GM19463 (cell line): Measurements from ENCODE around the gene BBX.
A peak's percentile ranks its signal among the peaks of the same experiment; 100 is the strongest.
"Not testable (repeated sequence)": the region's sequence is repeated elsewhere in the genome, so short reads cannot be mapped to it uniquely, and the experiment has no call there.

Source experiments
- ATAC-seq: cut with Tn5 transposase; IDR thresholded peaks from one replicate; pipeline ENCODE4 v1.9.1; 2021; ENCODE audit warnings: mild to moderate bottlenecking, moderate library complexity; ENCODE audit not compliant: unreplicated experiment

BBX gene

GRCh38 chr3:107540857-107541256, 18.1 kb downstream of the BBX start:
- ATAC-seq, result no peak

DNA sequence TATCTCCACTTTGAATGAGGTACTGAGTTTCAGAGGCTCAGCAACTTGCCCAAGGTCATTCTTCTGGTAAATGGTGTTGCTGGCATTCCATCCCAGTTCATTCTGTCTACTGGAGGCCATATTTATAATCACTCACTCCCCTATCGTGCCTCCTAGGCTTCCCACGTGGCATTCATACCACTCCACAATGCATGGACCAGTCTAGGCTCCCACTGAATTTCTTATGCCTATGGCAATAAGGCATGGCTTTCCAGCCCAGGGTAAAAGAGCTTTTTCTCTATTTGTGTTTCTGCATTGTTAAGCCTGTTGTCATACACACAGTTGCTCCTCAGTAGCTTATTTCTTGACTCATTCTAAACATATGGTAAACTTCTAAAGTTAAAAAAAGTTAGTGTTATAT, 19.9 kb downstream of the BBX start:
- ATAC-seq, result no peak

DNA sequence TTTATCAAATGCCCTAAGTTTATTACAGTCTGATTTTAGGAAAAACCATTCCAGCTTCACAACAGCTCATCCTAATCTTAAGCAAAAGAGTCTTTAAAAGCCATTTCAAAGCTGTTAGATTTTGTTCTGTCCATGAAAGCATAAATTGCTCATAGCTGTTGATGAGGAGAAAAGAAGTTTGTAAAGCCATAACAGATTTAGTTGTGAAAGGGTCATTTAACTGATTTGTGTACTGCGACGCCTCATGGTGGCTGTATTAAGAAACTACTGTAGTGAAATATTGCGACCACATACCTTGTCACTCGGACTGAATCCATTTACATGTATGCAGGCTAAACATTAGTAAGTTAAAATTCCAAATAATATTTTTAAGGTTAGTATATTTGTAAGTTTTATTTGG, 20.9 kb downstream of the BBX start:
- no peak for ATAC-seq

DNA sequence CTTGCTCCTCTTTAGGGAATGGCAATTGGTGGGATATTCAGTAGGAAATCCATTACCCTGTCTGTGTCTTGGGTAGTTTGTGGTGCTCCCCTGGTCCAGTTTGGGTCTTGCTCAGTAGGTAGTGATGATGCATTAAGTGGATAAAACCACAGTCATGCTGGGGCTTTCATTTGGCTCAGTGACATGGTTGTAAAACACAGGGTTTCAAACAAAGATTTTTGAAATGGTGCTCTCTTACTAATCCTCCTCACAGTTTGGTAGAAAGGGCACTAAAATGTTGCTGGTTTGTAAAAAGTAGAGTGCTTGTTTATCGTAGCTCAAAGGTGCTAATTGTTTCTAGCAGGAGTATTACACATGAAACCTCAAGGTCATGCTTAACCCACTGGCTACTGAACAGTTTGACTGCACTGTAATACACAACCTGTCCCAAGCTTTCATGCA, 22.9 kb downstream of the BBX start:
- ATAC-seq, result no peak

GRCh38 chr3:107548601-107549000, 25.8 kb downstream of the BBX start:
- no peak for ATAC-seq

DNA sequence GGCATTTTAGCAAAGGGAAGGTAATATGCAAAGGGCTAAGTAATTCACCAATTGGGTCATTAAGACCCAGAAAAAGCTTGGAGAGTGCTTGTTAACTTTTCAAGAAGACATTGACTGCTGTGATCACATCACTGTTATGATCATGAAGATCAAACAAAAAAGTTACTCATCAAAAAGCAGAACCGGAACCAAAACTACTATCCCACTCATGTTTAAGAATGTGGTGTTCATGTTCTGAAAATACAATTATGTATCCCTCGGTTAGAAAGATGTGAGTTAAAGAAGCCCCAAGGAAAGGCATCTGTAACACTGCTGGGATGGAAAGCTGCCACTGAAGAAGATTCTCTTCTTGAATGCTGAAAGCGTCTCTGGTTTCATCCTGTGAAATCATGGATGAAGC, 32.6 kb downstream of the BBX start:
- ATAC-seq, result no peak

DNA sequence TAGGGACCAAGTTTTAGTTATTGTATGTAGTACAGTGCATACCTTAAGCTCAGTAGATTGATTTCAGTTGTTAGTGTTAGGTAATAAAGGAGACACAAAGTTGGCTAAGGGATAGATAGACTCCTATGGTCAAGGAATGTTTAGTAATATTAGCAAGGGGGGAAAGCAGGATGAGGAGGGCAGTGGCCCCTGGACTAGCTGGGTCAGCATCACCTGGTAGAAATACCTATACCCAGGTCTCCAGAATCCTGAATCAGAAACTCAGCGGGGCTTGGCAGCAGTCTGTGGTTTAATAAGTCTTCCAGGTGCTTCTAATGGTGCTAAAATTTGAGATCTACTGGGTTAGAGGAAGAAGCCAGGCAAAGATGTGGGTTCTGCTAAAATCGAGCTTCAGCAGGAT, 35.0 kb downstream of the BBX start:
- no peak for ATAC-seq

DNA sequence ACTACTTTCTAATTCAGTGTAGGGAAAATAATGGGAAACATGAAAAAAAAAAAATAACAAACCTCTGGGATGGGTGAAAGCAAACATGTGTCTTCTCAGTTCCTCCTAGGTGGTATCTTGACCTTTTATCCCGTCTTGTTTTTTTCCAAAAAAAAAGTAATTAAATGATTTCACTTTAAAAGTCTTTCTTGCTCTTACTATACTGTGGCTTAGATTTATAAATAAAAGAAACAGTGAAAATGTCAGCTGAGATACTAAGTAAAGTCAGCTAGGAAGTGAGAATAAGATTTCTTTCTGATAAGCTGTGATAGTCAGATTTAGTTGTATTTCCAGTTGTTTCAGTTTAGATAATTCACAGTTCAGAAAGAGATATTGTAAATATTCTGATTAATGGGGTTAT, 37.4 kb downstream of the BBX start:
- no peak for ATAC-seq

GRCh38 chr3:107561980-107562379, 39.2 kb downstream of the BBX start:
- no peak for ATAC-seq

- no peak for ATAC-seq
Measured at GRCh38 chr3:107562969-107563529, 40.3 kb downstream of the BBX start.

GRCh38 chr3:107565244-107565643, 42.5 kb downstream of the BBX start:
- ATAC-seq, result not testable (repeated sequence)

DNA sequence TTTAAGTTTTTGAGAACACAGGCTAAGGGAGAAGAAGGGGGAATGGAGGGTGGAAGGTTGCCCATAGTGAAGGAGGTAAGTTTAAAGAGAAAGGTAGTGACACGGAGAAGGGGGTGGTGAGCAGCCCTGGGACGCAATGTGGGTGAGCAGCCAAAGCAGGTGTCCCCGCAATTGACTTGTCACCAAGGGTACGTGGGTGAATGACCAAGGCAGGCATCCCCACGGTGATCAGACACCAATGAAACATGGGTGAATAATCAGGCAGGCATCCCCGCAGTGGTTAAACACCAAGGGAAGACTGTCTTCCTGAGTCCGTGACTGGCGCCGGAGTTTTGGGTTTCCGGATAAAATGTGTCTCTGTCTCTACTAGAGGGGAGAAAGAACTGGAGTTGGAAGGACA, 48.3 kb downstream of the BBX start:
- not testable (repeated sequence) for ATAC-seq

GRCh38 chr3:107571492-107571891, 48.7 kb downstream of the BBX start:
- ATAC-seq, result not testable (repeated sequence)

- ATAC-seq, result peak; percentile 86
Measured at GRCh38 chr3:107574650-107575049, 51.9 kb downstream of the BBX start.

DNA sequence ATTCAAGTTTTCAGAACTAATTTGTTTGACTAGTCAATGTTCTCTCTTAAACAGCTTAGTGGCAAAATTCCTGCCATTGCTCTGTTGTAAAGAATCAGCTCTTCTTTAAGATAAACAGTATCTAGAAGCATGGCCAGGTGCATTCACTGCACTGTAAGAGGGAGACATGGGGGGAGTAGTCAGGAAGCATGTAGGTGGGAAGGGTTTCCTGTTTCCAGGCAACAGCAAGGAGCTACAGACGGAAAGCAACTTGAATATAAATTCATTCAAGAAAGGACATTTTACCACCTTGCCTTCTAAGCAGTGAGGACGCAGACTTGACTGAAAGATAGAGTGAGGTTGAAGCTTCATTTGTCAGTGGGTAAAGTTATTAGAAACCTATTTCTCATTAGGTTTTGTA, 55.3 kb downstream of the BBX start:
- ATAC-seq, result no peak

- no peak for ATAC-seq
Measured at GRCh38 chr3:107578523-107578922, 55.8 kb downstream of the BBX start.

GRCh38 chr3:107579371-107579770, 56.6 kb downstream of the BBX start:
- ATAC-seq, result no peak

GRCh38 chr3:107581230-107581629, 58.5 kb downstream of the BBX start:
- ATAC-seq, result no peak

DNA sequence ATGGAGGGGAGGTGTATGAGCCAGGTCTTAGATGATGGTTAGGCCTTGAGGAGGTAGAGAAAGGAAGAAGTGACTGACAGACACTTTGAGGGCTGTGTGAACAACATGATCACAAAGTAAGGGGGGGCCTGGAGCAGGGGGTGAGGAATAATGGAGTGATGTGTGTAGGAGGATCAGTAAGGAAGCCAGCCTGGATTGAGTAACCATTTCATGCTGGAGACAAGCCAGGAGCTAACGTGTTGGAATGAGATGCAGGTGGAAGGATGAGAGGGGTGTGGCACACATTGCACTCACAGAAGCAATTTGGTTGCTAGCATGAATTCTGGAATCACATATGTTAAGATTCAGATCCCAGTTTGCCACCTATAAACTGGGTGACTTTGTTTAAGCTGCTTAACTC, 65.5 kb downstream of the BBX start:
- ATAC-seq, result no peak

GRCh38 chr3:107589454-107589853, 66.7 kb downstream of the BBX start:
- peak; percentile 96 for ATAC-seq

- ATAC-seq, result no peak
Measured at GRCh38 chr3:107590786-107591185, 68.0 kb downstream of the BBX start.

DNA sequence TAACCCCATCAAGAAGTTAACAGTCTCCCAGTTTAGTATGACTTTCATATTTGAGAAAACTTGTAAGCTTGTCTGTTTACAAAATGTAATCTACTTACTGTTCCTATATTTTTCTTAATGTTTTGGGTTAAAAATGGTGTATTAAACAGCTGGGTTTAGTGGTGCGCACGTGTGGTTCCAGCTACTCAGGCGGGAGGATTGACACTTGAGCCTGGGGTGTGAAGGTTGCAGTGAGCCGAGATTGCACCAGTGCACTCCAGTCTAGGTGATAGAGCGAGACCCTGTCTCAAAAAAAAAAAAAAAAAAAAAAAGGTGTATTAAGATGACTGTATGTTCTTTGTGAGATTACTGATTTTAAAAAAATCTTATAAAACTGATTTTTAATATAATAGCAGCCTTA, 69.3 kb downstream of the BBX start:
- ATAC-seq, result no peak

GRCh38 chr3:107594870-107595269, 72.1 kb downstream of the BBX start:
- no peak for ATAC-seq
